ENCODE results near the gene L3MBTL2. TPM values are rescaled to one million over a fixed set of nuclear protein-coding genes. Genes with fewer than 3 reads are reported as not detected.

L3MBTL2 gene
- total RNA-seq, 1 experiment from 2014 or later: 33.6 TPM

DNA sequence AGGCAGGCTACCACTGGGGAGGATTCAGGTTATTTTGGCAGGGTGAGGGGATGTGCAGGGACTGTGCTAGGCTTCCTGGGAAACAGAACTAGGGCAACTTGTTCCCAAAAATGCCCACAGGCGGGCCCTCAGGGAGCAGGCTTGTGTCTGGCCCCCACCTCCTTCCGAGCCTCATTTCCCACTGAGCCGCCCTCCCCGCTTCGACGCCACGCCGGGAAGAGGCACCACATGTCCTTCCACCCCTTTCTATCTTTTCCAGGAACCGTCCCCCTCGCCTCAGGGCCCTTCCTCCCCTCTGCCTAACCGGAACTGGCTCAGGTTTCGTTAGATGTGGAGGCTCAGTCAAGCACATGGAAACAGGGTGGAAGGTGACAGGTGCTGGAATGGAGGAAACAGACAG, 45.0 kb downstream of the L3MBTL2 start:
- H3K36me3 Mint-ChIP-seq (ENCODE audit: insufficient read depth in 1 of 3, low read depth in 3 of 3): peaks cover 32 to 87% (median 62%) of the 10 kb centered on the region in 3 experiments; a peak in 6 of 7 replicates
- Histone ChIP-seq H3K9me3 (ENCODE audit: control insufficient read depth, low read depth, low read length) (no peaks in the 10 kb centered on the region), H3K79me1 (ENCODE audit: insufficient read depth, low read depth, low read length, poor library complexity, severe bottlenecking) (no peaks in the 10 kb centered on the region), H3K4me2 (ENCODE audit: insufficient read depth, insufficient read length, low read length) (no peak overlapping the region), H3K18ac (ENCODE audit: insufficient read length, low read depth, low read length) (no peak overlapping the region), H4K5ac (ENCODE audit: insufficient read length, low read depth, low read length) (no peak overlapping the region), H2BK20ac (ENCODE audit: low read depth, low read length, poor library complexity, severe bottlenecking) (no peak overlapping the region), H2BK12ac (ENCODE audit: insufficient read length, low read depth, low read length) (no peak overlapping the region), H3T11ph (ENCODE audit: low read length) (no peak overlapping the region), H3K9ac (ENCODE audit: extremely low read depth, insufficient read length, low read length) (no peak overlapping the region), H3K79me2 (ENCODE audit: insufficient read depth, low read length) (no peaks in the 10 kb centered on the region), H3K4me1 (ENCODE audit: insufficient read depth, low read length) (no peaks in the 10 kb centered on the region), H3K23ac (ENCODE audit: insufficient read length, low read depth, low read length) (no peak overlapping the region), H4K91ac (ENCODE audit: insufficient read length, low read depth, low read length) (no peak overlapping the region), H3K4ac (ENCODE audit: low read depth, low read length) (no peak overlapping the region), H3K27ac (ENCODE audit: insufficient read length, low read depth, low read length) (no peak overlapping the region), H3K56ac (ENCODE audit: insufficient read length, low read depth, low read length) (no peak overlapping the region), H4K20me1 (ENCODE audit: control insufficient read depth, insufficient read depth, insufficient read length) (no peaks in the 10 kb centered on the region), H2AFZ (ENCODE audit: low read length) (no peak overlapping the region), H3K14ac (ENCODE audit: insufficient read depth, low read length) (no peak overlapping the region), H4K8ac (replicated peaks; ENCODE audit: insufficient read length, low read depth, low read length) (no peak overlapping the region), H3K23me2 (ENCODE audit: insufficient read length, low read depth, low read length, poor library complexity, severe bottlenecking) (no peaks in the 10 kb centered on the region), H2AK5ac (ENCODE audit: insufficient read length, low read length) (no peak overlapping the region), H2BK120ac (ENCODE audit: low read depth, low read length, poor library complexity, severe bottlenecking) (no peak overlapping the region), H3K27me3 (ENCODE audit: insufficient read depth, low read length) (no peaks in the 10 kb centered on the region), H2BK5ac (ENCODE audit: insufficient read length, low read length) (no peak overlapping the region), H2BK15ac (ENCODE audit: low read depth, low read length) (no peak overlapping the region)
- no peak for DNase-seq
- H3K4me1 Mint-ChIP-seq: no peaks in the 10 kb centered on the region
- no peaks in the 10 kb centered on the region for H3K27me3 Mint-ChIP-seq (ENCODE audit: low read depth)
- H3K9me3 Mint-ChIP-seq: no peaks in the 10 kb centered on the region
- no peak overlapping the region for H3K4me3 Mint-ChIP-seq
- H3K27ac Mint-ChIP-seq: no peak overlapping the region
- TF ChIP-seq, protein P1, sequence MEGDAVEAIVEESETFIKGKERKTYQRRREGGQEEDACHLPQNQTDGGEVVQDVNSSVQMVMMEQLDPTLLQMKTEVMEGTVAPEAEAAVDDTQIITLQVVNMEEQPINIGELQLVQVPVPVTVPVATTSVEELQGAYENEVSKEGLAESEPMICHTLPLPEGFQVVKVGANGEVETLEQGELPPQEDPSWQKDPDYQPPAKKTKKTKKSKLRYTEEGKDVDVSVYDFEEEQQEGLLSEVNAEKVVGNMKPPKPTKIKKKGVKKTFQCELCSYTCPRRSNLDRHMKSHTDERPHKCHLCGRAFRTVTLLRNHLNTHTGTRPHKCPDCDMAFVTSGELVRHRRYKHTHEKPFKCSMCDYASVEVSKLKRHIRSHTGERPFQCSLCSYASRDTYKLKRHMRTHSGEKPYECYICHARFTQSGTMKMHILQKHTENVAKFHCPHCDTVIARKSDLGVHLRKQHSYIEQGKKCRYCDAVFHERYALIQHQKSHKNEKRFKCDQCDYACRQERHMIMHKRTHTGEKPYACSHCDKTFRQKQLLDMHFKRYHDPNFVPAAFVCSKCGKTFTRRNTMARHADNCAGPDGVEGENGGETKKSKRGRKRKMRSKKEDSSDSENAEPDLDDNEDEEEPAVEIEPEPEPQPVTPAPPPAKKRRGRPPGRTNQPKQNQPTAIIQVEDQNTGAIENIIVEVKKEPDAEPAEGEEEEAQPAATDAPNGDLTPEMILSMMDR (conservative IDR thresholded peaks at IDR 0.05): no peak
- no CpG with 5 or more reads among the region's 12 CpGs for WGBS (ENCODE audit: extremely low coverage, insufficient read length, low lambda C conversion rate)
